Activated CD8-positive, alpha-beta memory T cell treated with anti-CD3 and anti-CD28 coated beads for 4 hours (primary cell): ENCODE measurements around the gene COIL.

Source experiments
- DNase-seq, 2 donors: peaks; one replicate each; pipeline ENCODE4 v3.0.0-alpha.2; 2020; ENCODE audit warnings: low read depth in 2 of 2

The COIL gene

DNA sequence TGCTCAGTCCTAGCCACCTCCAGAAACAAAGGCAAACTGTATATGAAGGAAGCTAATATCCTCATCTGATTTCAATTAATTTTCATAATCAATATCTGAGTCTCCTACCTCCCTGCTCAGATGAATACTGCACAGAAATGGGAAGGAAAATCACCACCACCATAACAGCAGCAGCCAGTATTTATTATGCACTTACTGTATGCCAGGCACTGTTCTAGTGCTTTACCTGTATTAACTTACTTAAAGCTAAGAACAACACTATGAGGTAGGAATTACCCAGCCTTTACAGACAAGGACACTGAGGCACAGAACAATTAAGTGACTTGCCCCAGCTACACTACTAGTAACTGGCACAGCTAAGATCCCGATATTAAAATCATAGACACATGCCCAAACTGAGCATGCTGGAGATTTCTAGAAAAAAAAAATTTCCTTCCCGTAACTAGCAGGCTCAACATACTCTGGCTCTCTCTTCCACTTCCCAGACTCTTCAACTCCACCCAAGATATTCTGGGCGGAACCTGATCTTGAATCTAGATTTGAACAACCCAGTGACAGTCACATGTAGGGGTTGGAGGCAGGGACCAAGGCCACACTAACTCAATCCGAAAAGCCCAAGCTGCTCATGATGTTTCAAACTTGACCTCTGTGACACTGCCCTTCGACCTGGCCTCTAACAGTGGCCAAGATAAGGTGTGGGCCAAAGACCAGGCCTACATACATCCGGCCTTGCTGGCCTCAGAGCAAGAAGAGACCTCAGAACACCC lies 50.9 kb downstream of the COIL start:
- DNase-seq: no peak

DNA sequence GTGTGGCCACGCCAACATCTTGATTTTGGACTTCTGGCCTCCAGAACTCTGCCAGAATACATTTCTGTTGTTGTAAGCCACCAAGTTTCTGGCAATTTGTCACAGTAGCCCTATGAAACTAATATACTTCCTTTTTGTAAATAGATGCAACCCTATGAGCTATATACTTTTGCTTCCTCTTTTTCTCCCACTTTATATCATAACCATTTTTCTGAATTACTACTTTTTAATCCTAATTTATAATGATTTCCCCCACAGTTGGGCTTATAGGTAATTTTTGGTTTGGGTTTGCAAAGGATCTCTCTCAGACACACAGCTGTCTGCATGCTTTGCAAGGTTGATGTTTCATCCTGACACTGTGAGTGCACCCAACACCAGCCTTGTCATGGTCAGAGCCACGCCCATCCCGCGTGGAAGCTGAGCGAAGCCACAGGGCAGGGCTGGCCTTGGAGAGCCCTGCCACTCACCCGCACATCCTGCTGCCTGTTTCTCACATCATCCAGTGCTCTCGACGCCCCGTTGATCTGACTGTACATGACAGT lies 52.8 kb downstream of the COIL start:
- DNase-seq: no peak

DNA sequence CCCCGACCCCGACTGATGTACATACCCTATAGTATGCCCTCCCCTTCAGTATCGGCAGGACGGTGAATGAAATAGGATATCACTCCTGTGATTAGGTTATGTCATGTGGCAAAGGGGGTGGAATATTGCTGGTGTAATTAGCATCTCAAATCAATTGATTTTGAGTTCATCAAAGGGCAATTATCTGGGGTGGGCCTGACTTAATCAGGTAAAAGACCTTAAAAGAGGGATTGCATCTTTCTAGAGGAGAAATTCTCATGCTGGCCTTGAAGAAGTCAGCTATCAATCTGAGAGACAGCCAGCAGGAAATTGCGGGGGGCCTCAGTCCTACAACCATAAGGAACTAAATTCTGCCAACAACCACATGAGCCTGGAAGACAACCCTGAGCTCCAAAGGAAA lies 57.3 kb downstream of the COIL start:
- DNase-seq: no peak

GRCh38 chr17:56902348-56902747 lies 58.5 kb downstream of the COIL start:
- no peak for DNase-seq

- no peak for DNase-seq
Measured at GRCh38 chr17:56899403-56899802, 61.4 kb downstream of the COIL start.

DNA sequence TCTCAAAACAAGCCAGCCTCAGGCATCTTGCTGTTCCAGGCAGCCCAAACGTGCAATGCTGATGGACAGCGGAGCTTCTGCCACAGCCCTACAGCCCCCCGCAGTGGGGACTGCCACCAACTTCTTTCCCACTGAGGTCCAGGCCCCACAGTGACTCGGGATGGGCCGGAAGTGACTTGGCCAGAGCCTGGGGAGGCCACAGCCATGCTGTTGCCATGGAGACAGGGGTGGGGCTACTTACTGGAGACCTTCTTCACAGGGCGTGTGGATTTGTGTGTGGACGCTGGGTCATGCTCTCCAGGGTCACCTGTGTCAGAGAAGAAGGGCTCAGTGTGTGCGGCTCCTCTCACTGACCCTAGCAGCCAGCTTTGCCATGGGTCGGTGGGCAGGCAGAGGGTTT lies 62.0 kb downstream of the COIL start:
- no peak for DNase-seq

DNA sequence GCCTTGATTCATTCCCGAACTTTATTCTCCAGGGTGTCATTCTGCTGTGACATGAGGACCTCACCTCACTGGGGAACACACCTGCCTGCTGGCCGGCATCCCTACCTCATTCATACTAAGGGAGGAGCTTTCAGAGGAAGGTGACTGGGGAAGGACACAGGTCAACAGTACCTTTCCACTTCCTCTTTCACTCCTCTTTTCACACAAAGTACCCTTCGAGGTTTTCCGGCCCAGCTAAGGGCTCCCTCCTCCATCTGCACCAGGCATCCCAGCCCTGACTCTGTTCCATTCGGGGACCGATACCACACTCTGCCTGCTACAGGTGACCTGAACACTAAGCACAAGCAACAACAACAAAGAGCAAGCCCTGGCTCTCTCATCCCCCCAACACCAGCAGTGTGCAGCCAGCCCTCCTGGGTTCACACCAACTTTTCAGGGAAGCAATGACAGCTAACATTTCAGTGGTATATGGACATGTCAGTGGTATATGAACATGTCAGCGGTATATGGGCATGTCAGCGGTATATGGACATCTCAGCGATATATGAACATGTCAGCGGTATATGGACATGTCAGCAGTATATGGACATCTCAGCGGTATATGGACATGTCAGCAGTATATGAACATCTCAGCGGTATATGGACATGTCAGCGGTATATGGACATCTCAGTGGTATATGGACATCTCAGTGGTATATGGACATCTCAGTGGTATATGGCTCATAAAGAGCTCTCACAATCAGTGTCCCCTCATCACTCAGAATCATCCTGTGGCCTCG lies 63.0 kb downstream of the COIL start:
- DNase-seq: no peak

DNA sequence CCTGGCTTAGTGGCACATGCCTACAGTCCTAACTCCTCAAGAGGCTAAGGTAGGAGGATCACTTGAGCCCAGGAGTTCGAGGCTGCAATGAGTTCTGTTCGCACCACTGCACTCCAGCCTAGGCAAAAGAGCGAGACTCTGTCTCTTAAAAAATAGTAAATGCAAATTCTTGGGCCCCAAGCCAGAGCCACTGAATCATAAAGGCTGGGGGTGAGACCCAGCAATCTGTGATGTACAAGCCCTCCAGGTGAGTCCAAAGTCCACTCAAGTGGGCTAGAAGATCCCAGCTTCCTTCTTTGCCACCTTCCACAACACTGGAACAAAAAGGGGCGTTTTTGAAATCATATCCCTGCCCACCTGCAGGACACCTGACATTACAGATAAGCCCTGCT lies 63.9 kb downstream of the COIL start:
- no peak for DNase-seq

DNA sequence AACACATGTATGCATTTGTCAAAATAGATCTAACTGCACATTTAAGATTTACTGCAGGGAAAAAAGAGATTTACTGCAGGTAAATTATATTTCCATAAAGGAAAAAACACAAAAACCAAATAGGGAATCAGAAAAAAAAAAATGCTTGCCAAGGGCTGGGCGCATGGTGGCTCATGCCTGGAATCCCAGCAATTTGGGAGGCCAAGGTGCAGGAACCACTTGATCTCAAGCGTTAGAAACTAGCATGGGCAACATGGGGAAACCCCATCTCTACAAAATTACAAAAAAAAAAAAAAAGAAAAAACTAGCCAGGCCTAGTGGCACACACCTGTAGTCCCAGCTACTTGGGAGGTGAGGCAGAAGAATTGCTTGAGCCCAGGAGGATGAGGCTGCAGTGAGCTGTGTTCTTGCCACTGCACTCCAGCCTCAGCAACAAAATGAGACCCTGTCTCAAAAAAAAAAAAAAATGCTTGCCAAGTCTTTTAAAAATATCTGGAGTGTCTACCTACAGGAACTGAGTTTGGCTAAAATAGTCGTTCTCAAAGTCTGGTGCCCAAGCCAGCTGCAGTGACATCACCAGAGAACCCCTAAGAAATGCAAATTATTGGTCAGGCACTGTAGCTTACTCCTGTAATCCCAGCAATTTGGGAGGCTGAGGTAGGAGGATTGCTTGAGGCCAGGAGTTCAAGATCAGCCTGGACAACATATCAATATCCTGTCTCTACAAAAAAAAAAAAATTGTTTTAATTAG lies 64.5 kb downstream of the COIL start:
- no peak for DNase-seq

GRCh38 chr17:56894859-56895455 lies 65.9 kb downstream of the COIL start:
- DNase-seq: no peak

- DNase-seq: no peak
Measured at GRCh38 chr17:56893503-56893902, 67.3 kb downstream of the COIL start.

DNA sequence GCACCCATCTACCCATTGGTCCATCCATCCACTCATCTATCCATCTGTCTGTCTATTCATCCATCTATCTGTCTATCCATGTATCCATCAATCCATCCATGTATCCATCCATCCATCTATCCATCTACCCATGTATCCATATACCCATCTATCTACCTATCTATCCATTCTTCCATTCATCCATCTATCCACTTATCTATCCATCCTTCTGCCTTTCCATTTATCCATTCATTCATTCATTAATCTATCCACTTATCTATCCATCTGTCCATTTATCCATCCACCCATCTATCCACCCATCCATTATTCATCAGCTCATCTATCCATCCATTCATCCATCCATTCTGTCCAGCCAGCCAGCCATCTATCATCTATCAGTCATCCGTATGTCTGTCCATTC lies 68.5 kb downstream of the COIL start:
- no peak for DNase-seq

GRCh38 chr17:56891751-56892150 lies 69.1 kb downstream of the COIL start:
- peak in 1 of 2 donors; percentile 28 for DNase-seq

DNA sequence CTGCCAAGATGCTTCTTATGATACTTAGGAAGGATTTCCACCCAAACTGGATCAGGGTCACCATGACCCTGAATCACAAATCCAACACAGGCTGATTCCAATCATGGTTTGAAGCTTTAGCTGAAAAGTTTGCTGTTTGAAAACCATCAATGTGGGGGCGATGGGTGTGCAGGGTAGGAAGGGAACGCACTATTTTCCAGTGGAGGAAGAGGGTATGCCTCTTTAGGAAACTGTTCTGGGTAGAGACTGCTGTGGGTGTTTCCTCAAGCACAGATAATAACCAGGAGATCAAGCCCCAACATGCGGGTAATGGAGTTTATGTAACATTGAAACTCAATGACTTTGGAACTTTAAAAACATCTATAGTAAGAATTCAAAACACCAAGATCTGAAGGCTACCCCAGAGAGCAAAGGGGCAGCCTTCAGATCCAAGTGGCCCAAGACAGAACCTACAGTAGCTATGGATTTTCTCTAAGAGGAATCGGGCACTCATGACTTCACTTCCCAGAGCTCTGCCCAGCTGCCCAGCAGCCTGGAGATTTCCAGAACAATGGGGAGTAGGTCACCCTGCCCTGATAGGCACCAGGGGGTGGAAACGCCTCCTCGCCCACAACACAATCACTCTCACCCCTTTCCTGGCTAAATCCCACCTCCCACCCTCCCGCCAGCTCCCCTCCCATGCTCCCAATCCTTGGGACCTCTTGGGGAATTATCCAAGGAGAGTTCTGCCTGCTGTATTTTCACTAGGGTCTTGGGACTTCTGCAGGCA lies 69.8 kb downstream of the COIL start:
- DNase-seq: no peak

DNA sequence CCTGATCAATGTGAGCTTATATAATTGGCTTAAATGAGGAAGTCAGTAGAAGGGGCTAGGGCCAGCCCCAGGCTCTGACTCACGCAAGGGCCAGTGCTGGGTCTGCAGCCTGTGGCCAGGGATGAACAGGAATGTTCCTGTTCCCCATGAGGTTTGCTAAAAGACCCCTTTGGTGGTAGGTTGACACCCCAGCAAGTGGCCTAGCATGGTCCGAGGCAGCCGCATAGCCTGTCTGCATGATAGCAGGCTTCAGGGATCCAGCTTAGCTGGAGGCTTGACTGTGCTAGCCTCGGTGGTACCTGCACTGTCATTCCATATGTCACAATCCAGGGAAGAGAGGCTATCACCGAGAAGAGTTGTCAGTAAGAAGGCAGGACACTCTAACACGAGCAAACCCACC lies 70.5 kb downstream of the COIL start:
- no peak for DNase-seq
